ENCODE results near the gene COL6A1.
"Not testable (repeated sequence)": the region's sequence is repeated elsewhere in the genome, so short reads cannot be mapped to it uniquely, and the experiment has no call there.

COL6A1 gene

DNA sequence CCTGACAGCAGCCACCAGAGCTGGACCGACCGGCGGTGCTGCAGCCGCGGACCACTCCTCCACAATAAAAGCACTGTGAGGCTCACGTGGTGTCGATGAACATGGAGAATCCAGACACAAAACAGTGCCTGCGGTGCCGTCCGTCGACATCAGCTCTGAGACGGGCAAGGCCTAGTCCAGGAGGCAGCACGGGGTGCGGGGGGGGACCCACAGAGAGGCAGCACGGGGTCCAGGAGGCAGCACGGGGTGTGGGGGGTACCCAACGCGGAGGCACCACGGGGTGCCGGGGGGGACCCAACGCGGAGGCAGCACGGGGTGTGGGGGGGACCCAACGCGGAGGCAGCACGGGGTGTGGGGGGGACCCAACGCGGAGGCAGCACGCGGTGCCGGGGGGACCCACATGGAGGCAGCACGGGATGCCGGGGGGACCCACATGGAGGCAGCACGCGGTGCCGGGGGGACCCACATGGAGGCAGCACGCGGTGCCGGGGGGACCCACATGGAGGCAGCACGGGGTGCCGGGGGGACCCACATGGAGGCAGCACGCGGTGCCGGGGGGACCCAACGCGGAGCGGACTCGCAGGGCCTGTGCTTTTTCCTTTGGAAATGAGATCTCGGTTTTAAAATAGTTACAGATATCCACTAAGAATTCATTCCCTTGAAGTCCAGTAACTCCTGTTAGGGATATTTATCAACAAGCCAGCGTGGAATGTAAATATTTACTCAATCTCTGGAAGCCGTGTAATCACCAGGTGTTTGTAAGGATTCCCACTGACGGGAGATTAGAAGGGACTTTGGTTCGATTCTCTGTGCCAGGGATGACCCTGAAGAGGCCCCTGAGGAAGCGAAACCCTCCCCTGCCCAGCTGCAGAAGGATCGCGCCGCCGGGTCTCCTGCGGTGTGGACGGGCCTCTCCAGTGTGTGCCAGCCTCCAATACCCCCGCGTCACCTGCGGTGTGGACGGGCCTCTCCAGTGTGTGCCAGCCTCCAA is 52.1 kb downstream of the COL6A1 start:
- no peak for DNase-seq

DNA sequence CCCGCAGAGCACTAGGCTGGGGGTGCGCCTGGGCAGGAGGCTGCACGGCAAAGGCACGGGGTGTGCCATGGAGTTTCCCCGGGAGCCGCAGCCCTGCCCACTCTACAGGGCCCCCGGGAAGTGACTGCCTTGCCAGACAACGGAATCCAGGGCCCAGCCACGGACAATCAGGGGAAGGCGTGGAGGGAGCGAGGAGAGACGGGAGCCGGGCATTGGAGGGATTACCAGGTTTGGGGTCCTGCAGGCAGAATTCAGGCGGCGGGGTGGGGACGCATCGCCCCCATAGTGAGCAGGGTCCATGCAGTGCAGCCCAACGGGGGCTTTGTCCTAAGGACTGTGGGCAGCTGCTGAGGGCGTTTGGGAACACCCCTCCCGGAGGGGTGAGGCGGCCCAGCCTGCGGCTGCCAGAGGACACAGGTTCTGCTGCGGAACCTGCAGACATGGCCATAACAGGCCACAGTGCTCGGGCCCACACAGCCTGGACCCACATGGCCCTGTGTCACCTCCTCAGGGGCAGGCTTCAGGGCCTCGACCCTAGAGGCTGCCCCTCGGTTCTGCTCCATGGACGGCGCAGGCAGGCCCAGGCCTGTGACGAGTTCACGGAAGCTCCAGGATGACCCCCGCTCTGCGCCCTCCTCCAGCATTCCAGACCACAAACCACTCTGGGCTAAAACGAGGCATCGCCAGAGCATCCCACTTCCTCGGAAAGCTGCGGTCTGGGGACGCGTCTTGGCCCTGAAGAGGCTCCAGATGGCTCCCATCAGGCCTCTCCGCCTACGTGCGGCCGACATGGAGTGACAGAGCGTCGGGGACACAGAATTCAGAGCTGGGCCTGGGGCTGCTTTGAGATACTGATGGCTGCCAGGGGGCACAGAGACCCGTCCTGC is 54.5 kb downstream of the COL6A1 start:
- no peak for DNase-seq

DNA sequence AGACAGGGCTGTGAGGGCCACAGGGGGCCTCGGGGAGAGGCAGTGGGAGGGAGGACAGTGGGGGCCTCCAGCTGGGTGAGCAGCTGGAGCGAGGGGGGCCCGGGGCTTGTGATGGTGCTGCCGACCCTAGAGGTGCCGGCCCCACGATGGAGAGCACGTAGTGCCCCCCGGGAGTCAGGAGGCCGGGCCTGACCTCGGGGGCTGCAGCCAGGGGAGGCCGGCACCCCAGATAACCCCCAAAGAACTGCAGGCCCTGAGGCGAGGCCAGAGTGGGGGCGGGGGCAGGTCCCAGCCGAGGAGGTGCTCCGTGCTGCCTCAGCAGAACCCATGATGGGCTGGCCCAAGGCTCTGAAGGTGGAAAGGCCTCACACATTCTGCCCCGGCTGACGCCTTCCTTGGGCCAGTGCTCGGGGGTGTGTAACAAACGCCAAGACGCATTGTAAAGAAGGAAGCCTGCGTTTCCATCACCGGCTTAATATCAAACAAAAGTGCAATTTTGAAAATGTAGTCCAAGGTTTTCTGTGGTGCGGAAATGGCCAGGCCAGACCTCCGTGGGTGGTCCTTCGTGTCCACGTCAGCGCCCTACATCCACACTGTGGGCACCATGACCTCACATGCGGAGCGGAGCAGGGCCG is 55.2 kb downstream of the COL6A1 start:
- DNase-seq: no peak

DNA sequence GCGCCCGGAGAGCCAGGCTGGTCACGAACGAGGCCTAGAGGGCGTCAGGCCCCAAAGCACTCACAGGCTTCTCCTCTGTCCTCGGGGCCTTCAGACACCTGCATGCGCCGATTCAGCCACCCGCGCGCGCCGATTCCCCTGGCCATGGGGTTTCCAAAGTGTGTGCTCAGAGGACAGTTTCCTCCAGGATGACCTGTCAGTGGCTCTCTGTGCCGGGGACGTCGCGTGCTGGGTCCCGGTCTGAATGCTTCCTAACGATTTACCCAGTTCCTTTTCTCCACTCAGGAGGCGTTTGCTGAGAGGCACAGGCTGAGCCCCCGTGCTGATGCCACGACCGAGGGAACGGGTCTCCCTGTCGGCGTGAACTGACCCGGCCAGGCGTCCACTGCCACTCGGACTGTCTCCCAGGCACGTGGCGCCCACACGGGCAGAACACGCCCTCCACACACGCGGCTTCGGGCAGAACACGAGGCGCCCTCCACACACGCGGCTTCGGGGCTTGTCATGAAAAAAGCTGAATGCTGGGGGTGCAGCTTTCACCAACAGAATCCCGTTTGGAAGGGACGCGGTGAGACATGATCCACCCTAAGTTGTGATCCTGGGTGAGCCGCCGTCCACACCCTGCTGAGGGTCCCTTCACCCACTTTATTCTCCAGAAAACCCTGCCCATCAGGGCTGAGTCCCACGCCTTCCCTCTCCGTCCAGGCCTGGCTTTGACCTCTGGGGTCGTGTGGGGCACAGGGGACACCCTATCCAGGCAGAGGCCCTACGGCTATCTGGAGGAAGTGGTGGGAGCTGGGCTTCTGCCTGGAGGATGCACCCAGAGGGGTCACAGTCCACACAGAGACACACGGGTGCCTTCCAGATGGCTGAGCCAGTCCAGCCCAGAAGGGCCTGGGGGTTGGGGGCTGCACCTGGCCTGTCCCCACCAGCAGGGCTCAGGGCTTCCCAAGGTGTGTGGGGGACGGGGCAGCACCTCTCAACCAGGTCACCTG is 56.1 kb downstream of the COL6A1 start:
- no peak for DNase-seq

DNA sequence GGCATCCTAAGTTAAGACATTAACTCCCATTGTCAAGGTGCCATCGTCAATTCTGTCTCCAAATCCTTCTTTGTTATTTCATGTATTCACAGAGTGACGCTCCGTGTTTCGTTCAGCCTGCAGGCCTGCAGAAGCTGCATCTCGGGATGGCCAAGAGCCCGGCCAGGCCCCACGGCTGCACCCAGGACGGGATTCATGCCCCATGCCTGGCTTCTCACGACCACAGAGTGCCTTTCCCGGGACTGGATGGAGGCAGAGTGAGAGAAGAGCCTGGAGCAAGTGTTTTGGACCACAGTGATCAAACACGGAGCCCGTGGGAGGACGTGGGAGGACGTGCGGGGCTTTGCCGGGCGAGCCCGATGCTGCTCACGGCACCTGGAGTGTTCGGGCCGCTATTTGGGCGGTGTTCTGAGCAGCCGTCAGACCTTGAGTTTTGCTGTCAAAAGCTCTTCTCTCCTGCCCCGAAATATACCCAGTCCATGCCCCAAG is 56.8 kb downstream of the COL6A1 start:
- no peak for DNase-seq

DNA sequence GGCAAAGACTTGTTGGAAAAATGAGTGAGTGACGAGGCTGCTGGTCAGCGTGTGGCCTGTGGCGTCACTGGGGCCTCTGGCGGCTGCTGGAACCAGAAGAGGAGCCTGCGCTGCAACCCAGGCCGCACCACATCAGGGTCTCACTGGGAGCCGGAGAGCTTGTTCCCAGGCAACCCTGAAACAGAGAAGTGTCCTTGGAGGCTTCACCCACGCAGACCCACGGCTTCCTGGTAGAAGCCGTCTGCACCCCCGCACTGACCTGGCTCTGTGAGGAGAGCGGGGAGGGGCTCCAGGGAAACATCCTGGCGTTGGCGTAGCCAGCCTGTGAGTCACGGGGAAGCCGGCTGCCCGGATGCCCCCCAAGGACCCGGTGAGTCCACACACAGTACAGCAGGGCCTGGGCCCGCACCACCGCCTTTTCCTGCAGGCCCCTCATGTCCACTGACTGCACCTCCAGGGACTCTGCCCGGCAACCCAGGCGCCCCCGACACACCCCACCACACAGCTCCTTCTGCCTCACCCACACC is 57.4 kb downstream of the COL6A1 start:
- DNase-seq: no peak

DNA sequence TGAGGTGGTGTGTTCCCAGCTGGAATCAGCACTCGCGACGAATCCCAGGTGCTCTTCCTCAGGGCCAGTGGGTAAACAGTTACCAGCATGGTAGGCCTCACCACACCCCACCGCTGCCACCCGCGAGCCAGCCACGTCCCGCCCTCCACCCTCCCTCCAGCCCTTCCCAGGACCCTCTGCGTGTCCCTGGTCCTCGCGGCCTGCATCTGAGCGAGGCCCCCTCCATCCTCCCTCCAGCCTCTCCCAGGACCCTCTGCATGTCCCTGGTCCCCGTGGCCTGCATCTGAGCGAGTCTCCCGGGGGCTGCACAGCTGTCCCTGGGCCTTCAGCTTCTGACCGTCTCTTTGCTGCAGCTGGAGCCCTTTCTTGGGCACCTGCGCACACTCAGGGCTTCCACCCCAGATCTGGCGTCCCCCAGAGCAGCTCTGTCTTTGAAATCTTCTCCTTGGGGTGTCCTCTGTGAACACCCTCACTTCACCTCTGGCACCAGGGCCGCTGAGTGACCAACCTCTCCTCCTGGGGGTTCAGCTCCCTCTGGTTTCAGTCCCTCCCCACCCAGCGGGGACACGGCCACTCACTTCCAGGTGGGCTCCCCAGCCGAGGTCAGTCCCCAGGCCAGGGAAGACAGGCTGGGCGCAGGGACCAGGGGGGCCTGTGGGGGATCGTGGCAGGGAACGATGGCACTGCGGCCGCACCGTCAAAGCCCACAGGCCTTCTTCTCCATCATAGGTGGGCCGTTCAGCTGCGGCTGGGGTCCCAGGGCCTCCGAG is 58.5 kb downstream of the COL6A1 start:
- DNase-seq: no peak

DNA sequence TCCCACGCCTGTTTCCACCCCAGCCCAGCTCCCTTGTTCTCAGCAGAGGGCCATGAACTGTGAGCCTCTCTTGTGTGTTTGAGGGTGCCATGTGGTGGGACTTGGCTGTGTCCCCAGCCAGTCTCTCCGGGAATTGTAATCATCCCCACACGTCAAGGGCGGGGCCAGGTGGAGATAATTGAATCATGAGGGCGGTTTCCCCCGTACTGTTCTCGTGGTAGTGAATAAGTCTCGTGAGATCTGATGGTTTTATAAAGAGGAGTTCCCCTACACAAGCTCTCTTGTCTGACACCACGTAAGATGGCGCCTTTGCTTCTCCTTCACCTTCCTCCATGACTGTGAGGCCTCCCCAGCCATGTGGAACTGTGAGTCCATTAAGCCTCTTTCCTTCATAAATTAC is 59.1 kb downstream of the COL6A1 start:
- DNase-seq: no peak

DNA sequence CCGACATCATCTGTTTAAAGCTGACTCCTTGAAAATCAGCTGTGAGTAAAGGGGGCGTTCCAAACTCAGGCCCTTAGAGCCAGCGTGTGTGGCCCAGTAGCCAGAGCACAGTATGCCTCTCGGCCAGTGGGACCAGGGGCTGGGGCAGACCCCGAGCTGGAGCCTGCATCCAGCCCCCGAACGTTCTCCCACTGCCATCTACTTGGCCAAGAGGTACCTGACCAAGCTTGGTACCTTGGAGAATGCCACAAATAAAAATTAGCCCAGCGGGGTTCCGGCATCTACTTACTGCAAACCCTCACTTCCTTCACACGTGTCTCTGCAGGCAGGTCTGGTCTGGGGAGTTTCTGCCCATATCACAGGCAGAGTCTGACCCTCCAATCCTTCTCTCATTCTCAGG is 59.6 kb downstream of the COL6A1 start:
- DNase-seq: no peak

DNA sequence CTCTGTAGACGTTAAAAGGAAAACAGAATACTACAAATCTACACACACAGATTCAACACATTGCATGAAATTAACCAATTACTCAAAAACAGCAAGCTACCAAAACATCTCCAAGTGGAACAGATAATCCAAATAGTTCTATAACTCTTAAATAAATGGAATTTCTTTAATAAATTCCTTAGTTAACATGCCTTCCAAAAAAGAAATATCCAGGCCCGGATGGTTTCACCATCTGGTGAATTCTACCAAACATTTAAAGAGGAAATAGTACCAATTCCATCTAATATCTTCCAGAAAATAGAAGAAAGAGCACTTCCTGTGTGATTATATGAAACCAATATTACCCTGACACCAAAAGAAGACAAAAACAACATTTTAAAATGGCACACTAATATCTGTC is 63.6 kb downstream of the COL6A1 start:
- DNase-seq: no peak

DNA sequence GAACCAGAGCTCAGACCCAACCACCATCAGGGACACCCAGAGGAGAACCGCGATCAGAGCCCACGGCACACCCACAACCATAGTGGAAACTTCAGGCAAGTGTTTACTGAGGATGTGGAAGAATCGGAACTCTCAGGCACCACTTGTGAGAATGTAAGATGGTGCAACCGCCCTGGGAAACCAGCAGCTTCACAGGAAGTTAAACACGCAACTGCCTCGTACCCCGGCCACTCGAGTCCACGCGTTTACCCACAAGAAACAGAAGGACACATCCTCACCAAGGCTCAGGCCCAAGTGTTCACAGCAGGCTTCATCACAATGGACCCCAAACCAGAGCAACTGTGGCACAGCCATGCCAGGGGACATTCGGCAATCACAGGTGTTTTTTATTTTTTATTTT is 64.9 kb downstream of the COL6A1 start:
- no peak for DNase-seq

DNA sequence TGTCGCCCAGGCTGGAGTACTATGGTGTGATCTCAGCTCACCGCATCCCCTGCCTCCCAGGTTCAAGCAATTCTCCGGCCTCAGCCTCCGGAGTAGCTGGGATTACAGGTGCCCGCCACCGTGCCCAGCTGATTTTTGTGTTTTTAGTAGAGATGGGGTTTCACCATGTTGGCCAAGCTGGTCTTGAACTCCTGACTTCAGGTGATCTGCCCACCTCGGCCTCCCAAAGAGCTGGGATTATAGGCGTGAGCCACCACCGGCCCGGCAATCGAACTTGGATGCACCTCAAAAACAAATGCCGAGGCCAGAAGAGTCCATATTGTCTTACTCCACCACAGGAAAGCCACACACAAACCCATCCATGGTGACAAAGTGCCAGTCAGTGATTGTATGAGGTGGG is 65.3 kb downstream of the COL6A1 start:
- not testable (repeated sequence) for DNase-seq

DNA sequence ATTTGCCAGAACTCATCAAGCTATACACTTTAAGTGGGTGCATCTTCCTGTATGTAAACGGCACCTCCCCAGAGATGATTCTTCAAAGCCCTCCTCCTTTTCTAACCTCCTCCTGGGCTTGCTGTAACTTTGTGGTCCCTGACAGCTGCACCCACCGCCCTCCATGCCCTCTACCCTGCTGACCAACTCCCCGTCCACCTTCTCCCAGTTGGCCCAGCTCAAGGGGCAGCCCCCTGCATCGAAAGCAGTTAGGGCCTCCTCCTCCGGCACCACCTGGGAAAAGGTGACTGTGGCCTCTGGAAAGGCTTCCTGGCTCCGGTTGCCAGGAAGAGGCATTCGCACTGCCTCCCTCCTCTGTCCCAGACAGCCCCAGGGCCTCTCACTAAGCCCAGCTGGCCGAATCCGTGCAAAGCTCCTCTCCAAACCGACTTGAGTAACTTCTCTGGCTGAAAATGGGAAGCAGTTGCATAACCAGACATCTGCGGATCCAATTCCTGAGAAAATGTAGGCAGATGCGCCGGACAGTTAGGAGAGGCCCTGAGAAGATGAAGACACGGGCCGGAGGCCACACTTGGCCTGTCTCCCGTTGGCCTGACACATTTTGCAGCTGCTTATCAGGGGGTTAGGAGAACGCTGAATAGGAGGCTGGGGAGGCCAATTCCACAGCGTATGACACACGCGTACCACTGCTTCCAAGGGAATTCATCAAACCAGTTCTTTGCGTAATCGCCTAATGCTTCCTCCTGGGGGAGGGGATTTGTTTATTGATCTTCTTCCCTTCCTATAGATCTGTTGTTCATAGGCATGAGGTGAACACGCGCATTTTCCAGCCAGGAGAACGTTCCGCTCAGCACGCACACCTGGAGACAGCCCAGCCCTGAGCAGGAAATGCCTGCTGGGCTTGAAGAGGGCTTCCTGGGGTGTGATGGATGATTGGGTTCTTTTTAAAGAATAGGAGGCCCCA is 67.6 kb downstream of the COL6A1 start:
- no peak for DNase-seq

DNA sequence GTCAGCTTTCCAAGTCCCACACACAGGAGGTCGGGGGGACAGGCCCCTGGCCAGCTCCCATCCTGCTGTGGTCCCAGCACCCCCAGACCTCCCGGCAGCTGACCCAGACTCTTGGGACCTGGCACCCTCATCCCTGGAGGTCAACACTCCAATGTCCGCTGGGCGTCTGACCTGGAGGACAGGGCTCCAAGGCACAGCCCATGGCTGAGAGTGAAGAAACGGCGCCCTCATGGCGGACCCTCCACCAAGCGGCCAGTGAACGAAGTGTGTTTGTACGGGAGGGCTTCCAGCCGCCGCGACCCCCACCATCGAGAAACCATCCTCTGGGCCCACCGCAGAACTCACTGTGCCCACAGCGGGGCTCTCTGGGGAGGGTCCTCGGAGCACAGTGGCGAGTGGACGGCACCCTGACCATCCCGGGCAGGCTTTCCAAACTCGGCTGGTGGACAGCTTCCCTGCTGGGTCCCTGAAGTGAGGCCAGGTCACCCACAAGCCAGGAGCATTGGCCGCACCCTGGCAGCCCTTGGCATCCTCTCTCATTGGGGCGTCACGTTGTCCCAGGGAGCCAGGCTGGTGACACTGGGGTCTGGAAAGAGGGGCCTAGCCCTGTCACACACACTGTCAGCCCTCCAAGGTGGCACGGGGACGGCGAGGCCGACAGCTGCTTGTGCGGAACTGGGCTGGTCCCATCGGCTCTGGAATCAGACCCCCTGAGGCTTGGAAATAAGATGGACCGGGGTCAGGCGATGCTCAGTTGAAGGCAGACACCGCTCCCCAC is 68.5 kb downstream of the COL6A1 start:
- no peak for DNase-seq

DNA sequence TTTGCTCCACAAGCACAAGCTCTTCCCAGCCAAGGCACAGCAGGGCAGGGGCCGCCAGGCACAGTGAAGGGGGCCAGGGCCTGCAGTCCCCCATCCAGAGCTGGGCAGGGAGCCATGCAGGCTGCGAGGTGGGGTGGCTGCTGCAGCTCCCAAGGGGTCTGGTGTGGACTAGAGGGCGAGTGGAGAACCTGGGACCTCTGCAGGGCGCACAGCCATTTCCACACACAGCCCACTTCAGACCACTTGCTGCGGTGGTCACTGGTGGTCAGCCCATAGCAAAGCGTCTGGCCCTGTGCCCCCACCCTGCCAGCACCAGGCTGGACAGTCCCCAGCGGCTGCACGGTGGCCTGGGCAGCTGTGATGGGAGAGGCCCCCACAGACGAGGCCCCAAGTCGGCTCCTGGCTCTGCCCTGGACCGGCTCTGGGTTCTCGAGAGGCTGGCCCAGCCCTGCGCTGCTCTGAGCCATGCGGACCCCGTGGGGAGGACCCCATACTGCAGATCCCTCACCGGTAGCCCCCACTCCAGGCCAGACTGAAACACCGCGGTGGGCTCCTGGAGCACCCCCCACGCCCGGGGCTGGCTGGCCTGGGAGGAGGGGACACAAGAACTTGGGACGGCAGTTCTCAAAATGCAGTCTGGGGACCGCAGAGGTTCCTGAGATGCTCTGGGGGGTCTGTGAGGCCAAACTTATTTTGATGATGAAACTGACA is 69.3 kb downstream of the COL6A1 start:
- no peak for DNase-seq

DNA sequence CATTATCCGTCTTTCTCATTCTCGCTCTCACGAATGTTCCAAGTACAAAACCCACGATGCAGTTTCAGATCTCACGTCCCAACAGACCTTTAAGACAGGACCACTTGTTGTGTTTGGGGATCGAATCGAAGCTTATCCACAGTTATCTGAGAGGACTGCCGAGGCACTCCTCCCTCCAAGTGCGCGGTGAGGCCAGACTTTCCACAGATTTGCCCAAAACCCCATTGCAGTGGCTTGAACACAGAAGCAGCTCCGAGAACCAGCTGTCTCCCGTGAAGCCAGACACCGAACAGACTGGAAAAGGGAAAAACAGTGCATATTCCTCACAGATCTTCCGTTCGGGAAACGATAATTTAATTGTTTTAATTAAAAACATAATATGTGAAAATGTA is 69.8 kb downstream of the COL6A1 start:
- DNase-seq: no peak

DNA sequence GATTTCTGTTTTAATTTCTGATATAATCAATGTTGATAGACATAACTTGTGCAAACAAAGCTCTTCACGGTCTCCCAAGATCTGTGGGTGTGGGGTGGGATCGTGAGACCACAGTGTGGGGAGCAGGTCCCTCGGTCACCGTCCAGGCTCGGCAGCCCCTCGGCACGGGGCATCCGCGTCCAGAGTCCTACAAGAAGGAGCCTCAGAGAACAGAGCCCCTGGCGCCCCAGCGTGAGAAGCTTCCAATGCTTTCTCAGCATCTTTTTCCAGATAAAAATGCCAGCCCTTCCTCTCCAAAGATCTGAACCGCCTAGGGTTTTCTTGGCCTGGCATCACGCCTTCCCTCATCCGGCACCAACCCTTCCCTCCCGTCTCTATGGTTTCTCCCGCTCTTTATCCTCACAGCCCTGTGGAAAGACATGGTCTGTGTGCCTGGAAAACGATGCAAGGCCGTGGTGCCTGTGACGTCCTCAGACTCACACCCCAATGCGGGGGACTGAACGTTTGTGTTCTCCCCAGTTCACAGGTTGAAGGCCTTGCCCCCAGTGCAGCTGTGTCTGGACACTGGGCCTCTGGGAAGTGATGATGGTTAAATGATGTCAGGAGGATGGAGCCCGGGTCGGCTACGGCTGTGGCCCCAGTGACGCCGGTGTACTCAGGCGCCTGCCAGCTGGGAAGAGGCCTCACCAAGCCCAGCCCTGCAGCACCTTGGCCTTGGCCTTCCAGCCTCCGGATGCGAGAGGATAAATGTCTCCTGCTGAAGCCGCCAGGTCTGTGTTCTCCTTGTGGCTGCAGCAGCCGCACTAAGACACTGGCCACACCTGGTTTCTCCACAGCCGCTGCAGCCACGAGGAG is 70.5 kb downstream of the COL6A1 start:
- DNase-seq: no peak

Measured in stimulated activated CD4-positive, alpha-beta T cell treated with anti-CD3 and anti-CD28 coated beads, Interleukin-2, amount 100 ng/mL, for 48 hours (primary cell).